MM.1S (cell line): ENCODE data around the gene ELOB.

Experiments used
- DNase-seq: peaks from one replicate; pipeline ENCODE4 v3.0.0-alpha.2; 2015
- H2AFZ ChIP-seq: fragments of 300-600 bp; sonication (generic); 2 replicates; pipeline ENCODE4 v1.6.0; 2016; ENCODE audit warnings: antibody characterized with exemption, low read length
- H3F3A ChIP-seq: fragments of 300-600 bp; sonication (generic); 2 replicates; pipeline ENCODE4 v1.6.1; 2016; ENCODE audit warnings: mild to moderate bottlenecking, antibody characterized with exemption, low read length, moderate library complexity, mixed read lengths; ENCODE audit not compliant: insufficient read depth
- H3K27ac ChIP-seq: fragments of 300-600 bp; sonication (generic); 2 replicates; pipeline ENCODE4 v1.5.1; 2016; ENCODE audit warnings: mild to moderate bottlenecking, low read length
- H3K27me3 ChIP-seq: fragments of 300-600 bp; sonication (generic); replicated peaks from 2 replicates; pipeline ENCODE4 v1.6.0; 2016; ENCODE audit warnings: low read length; ENCODE audit not compliant: insufficient read depth
- H3K36me3 ChIP-seq: fragments of 300-600 bp; sonication (generic); replicated peaks from 2 replicates; pipeline ENCODE4 v1.6.1; 2016; ENCODE audit warnings: mild to moderate bottlenecking, low read length, mixed read lengths; ENCODE audit not compliant: insufficient read depth
- H3K4me1 ChIP-seq: fragments of 300-600 bp; sonication (generic); 2 replicates; pipeline ENCODE4 v1.6.1; 2016; ENCODE audit warnings: low read length, mixed read lengths
- H3K4me2 ChIP-seq: fragments of 300-600 bp; sonication (generic); 2 replicates; pipeline ENCODE4 v1.6.0; 2016; ENCODE audit warnings: low read depth, low read length
- H3K4me3 ChIP-seq: fragments of 300-600 bp; sonication (generic); 2 replicates; pipeline ENCODE4 v1.5.1; 2016; ENCODE audit warnings: low read length, mixed read lengths
- H3K79me2 ChIP-seq: fragments of 300-600 bp; sonication (generic); 2 replicates; pipeline ENCODE4 v1.6.1; 2016; ENCODE audit warnings: mixed run types, low read length, mixed read lengths
- H3K9ac ChIP-seq: fragments of 300-600 bp; sonication (generic); 2 replicates; pipeline ENCODE4 v1.6.1; 2016; ENCODE audit warnings: low read length, mixed read lengths
- H3K9me2 ChIP-seq: fragments of 300-600 bp; sonication (generic); replicated peaks from 2 replicates; pipeline ENCODE4 v1.6.1; 2016; ENCODE audit warnings: mild to moderate bottlenecking, low read length, mixed read lengths; ENCODE audit not compliant: insufficient read depth
- H3K9me3 ChIP-seq: fragments of 300-600 bp; sonication (generic); replicated peaks from 2 replicates; pipeline ENCODE4 v1.6.1; 2016; ENCODE audit warnings: mild to moderate bottlenecking, low read length, mixed read lengths; ENCODE audit not compliant: insufficient read depth
- H4K20me1 ChIP-seq: fragments of 300-600 bp; sonication (generic); 2 replicates; pipeline ENCODE4 v1.6.1; 2016; ENCODE audit warnings: mild to moderate bottlenecking, low read length, moderate library complexity, mixed read lengths; ENCODE audit not compliant: insufficient read depth
- EZH2 ChIP-seq: fragments of 300-600 bp; sonication (generic); optimal IDR thresholded peaks from 2 replicates; pipeline ENCODE3; 2017; ENCODE audit warnings: low read depth, mild to moderate bottlenecking, antibody characterized with exemption, low read length, mixed read lengths
- EZH2phosphoT487 ChIP-seq: fragments of 300-600 bp; sonication (generic); IDR thresholded peaks from 2 replicates; pipeline ENCODE4 v1.6.1; 2018; ENCODE audit warnings: antibody characterized with exemption, low read length
- TF ChIP-seq, protein P1 (sequence below): fragments of 300-600 bp; sonication (generic); IDR thresholded peaks from 2 replicates; pipeline ENCODE4 v1.5.1; 2016; ENCODE audit warnings: antibody characterized with exemption, low read length, mixed read lengths

ELOB gene

DNA sequence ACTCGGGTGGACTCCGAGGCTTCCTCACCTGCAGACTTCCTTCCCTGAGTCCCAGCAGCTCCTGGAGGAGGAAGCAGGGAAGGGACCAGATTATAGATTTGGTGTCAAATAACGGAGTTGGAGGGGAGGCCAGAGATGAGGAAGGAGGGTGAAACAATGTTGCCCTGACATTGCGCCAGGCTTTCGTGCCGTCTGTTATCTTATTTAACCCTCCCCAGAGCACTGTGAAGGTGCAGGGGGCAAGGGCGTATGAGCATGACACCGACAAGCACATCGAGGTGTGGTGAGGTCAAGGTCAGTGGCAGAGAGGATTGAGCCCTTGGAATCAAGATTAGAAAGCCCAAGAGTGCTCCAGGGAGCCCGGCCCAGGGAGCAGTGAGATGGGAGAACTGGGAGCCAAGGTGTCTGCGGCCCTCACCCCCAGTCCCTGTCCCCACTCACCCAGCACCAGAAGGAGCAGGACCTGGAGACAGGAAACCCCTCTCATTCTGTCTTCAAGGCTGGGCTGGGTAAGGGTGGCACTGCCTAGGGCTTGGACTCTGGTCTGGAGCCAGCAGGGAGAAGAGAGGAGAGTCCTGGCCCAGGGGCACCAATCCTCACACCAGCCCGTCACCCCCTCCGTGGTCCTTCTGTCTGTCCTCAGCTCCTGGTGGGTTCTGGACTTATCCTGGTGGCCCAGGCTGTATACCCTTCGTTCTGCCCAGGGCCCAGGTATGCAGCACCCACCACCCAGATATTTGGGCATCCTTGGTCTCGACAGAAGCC lies 9.2 kb upstream of the ELOB start:
- Histone ChIP-seq H3K4me3 (no peak overlapping the region), H3K27ac (no peak overlapping the region), H3K9me3 (no peaks in the 10 kb centered on the region), H3K9me2 (no peaks in the 10 kb centered on the region), H3K4me1 (no peaks in the 10 kb centered on the region), H2AFZ (no peak overlapping the region), H3F3A (no peaks in the 10 kb centered on the region), H3K27me3 (peaks cover 65% of the 10 kb centered on the region), H3K36me3 (no peaks in the 10 kb centered on the region), H3K4me2 (no peak overlapping the region), H3K9ac (no peak overlapping the region), H3K79me2 (no peaks in the 10 kb centered on the region), H4K20me1 (no peaks in the 10 kb centered on the region)
- TF ChIP-seq, protein P1, sequence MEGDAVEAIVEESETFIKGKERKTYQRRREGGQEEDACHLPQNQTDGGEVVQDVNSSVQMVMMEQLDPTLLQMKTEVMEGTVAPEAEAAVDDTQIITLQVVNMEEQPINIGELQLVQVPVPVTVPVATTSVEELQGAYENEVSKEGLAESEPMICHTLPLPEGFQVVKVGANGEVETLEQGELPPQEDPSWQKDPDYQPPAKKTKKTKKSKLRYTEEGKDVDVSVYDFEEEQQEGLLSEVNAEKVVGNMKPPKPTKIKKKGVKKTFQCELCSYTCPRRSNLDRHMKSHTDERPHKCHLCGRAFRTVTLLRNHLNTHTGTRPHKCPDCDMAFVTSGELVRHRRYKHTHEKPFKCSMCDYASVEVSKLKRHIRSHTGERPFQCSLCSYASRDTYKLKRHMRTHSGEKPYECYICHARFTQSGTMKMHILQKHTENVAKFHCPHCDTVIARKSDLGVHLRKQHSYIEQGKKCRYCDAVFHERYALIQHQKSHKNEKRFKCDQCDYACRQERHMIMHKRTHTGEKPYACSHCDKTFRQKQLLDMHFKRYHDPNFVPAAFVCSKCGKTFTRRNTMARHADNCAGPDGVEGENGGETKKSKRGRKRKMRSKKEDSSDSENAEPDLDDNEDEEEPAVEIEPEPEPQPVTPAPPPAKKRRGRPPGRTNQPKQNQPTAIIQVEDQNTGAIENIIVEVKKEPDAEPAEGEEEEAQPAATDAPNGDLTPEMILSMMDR, result no peak
- no peak for TF ChIP-seq EZH2phosphoT487
- no peak for TF ChIP-seq EZH2
- no peak for DNase-seq

DNA sequence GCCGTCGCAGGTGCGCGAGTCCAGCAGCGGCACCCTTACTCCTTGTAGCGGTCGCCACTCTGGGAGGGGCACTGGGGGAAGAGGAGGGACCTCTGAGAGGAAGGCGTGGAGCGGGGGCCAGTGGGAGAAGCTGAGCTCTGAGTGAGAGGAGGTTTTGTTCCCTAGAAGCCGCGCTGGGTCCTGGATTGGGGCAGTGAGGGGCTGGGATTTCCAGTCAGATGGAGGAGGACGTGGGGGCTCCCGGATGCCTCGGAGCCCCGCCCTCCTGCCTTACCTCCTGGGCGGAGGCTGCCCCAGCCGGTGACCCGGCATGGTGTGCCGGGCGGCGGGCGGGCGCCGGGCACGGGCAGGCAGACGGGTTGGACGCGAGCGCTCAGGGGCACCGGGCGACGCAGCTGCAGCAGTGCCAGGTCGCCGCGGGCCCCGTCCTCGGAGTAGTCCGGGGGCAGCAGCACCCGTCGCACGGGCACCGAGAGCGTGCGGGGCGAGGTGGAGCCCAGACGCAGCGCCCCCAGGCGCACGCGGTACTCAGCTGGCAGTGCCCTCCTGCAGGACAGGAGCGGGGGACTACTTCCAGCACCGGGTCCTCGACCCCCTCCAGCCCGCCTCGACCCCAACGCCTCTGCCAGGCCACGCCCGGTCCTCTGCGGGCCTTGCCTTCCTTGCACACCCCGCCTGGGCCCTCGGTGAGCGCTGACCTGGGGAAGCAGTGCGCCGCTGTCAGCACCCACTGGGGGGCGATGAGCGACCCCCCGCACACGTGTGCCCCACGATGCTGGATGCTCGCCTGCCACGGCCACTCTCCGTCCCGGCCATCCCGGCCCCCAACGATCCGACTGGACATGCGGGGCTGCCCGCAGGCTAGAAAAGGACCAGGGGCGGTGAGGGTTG lies 8.3 kb upstream of the ELOB start:
- no peaks in the 10 kb centered on the region for H3K4me1 ChIP-seq

DNA sequence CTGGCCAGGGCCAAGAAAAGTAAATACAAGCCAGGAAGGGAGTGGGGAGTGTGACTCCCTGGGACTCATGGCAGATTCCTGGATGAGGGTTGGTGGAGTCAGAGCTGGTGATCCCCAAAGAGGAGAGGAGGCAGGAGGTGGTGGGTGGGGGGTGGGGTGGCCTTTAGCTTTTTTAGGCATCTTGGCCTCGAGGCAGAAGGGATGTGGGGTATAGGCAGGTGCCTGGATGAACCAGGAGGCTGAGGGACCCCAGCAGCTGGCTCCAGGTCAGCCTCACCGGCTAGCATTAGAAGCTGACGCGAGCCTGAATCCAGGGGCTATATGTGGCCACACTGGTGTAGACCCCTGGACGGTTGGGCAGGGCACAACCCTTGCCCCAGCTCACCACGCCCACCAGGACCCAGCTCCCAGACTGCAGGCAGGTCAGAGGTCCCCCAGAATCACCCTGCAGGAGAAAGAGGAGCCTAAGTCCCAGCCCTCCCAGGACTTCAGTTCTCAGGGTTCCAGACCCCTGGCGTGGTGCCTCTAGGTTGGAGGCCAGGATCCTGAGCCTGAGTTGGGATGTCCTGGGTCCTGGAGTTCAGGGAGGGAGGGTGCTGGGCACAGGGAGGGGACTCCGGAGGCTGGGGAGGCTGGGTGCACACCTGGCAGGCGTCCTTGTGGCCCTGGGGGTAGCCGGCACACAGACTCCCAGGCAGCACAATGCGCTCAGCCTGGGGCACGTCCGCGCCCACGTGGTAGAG lies 7.4 kb upstream of the ELOB start:
- DNase-seq, result no peak
- Histone ChIP-seq H3K4me3 (no peak overlapping the region), H3K9me3 (no peaks in the 10 kb centered on the region), H3K27ac (no peak overlapping the region), H3K4me1 (no peaks in the 10 kb centered on the region), H4K20me1 (no peaks in the 10 kb centered on the region), H2AFZ (no peak overlapping the region), H3K36me3 (no peaks in the 10 kb centered on the region), H3K79me2 (no peaks in the 10 kb centered on the region), H3K4me2 (no peak overlapping the region), H3F3A (no peaks in the 10 kb centered on the region), H3K9me2 (no peaks in the 10 kb centered on the region), H3K9ac (no peak overlapping the region), H3K27me3 (peaks cover 48% of the 10 kb centered on the region)
- no peak for TF ChIP-seq EZH2phosphoT487
- TF ChIP-seq, protein P1, result no peak
- no peak for TF ChIP-seq EZH2

More for the DNA sequence above, 8.3 kb upstream of the ELOB start:
- no peak for DNase-seq
- no peaks in the 10 kb centered on the region for H3F3A ChIP-seq
- no peak overlapping the region for H3K9ac ChIP-seq
- peaks cover 56% of the 10 kb centered on the region for H3K27me3 ChIP-seq
- no peak overlapping the region for H3K4me3 ChIP-seq
- H2AFZ ChIP-seq, result no peak overlapping the region
- H3K27ac ChIP-seq, result no peak overlapping the region
- no peak for TF ChIP-seq EZH2phosphoT487
- TF ChIP-seq, protein P1, result 0 out of 2 replicates have a peak, but pooled peaks have one; percentile 12
- H3K4me2 ChIP-seq, result peak overlapping the region; percentile 9; the same call in 1 of the 2 replicates
- no peaks in the 10 kb centered on the region for H3K79me2 ChIP-seq
- no peaks in the 10 kb centered on the region for H3K9me2 ChIP-seq
- no peaks in the 10 kb centered on the region for H3K9me3 ChIP-seq
- no peaks in the 10 kb centered on the region for H3K36me3 ChIP-seq
- H4K20me1 ChIP-seq, result no peaks in the 10 kb centered on the region
